GM13977 (cell line): ENCODE data around the gene PALB2.

Source experiments
- DNase-seq: peaks from one replicate; pipeline ENCODE4 v3.0.0; 2012; ENCODE audit warnings: low spot score
- in situ Hi-C: fragments of 300-500 bp; cut with MboI; formaldehyde crosslinking; loops from one replicate; pipeline ENCODE4 v1.12.0; 2022; ENCODE audit warnings: low sequenced_read_pairs, low pct_unique_long_range_greater_than_20kb, mixed read lengths, inconsistent platforms; ENCODE audit not compliant: unreplicated experiment
- TF ChIP-seq, protein P1 (sequence below): IDR thresholded peaks from 2 replicates; pipeline ENCODE4 v1.5.1; 2012; ENCODE audit warnings: mild to moderate bottlenecking, control low read depth; ENCODE audit not compliant: insufficient read depth; ENCODE audit errors: extremely low read depth, missing control alignments

Gene PALB2

DNA sequence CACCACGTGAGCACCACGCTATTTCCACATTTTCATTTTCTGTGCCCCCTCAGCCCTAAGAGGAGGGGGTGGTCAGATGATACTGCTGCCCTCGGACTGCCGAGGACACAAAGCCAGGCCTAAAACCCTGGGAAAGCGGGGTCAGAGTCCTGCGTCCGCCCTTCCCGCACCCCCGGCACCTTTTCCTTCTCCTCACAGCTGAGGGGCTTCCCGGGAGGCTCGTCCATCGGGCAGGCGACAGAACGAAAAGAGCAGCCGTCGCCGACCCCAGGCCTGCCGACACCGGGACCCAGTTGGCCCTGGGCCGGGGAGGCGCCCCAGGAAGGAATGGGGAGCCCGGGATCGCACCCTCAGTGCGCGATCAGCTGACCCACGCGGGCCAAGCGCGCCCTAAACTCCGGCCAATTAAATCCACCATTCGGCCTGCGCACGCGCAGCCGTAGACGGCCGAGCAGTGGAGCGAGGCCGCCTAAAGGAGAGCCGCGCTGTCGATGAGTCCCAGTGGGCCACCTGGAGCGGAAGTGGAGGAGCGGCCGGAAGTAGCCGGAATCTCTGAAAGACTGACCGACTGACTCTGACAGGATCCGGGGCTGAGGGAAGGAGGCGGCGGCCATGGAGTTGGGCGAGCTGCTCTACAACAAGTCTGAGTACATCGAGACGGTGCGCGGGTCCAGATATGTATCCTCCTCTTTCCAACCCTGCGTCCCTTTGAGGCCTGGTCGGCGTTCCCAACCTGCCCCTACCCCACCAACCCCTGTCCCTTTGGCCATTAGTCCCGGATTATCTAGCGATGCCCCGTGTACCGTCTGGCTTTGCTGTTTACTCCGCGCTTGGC lies at the start of gene PALB2, which contains the start of gene DCTN5:
Gene PALB2 (minus strand): TSS at position 380 of the 835 bp plus-strand sequence. CDS start 153 bp downstream, at position 227.
Gene DCTN5 (plus strand): TSS at position 536 of the 835 bp plus-strand sequence. CDS start 77 bp downstream, at position 613.
- peak; percentile 95 for DNase-seq
- in situ Hi-C loops = no loop called here
- TF ChIP-seq, protein P1, sequence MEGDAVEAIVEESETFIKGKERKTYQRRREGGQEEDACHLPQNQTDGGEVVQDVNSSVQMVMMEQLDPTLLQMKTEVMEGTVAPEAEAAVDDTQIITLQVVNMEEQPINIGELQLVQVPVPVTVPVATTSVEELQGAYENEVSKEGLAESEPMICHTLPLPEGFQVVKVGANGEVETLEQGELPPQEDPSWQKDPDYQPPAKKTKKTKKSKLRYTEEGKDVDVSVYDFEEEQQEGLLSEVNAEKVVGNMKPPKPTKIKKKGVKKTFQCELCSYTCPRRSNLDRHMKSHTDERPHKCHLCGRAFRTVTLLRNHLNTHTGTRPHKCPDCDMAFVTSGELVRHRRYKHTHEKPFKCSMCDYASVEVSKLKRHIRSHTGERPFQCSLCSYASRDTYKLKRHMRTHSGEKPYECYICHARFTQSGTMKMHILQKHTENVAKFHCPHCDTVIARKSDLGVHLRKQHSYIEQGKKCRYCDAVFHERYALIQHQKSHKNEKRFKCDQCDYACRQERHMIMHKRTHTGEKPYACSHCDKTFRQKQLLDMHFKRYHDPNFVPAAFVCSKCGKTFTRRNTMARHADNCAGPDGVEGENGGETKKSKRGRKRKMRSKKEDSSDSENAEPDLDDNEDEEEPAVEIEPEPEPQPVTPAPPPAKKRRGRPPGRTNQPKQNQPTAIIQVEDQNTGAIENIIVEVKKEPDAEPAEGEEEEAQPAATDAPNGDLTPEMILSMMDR = no peak

DNA sequence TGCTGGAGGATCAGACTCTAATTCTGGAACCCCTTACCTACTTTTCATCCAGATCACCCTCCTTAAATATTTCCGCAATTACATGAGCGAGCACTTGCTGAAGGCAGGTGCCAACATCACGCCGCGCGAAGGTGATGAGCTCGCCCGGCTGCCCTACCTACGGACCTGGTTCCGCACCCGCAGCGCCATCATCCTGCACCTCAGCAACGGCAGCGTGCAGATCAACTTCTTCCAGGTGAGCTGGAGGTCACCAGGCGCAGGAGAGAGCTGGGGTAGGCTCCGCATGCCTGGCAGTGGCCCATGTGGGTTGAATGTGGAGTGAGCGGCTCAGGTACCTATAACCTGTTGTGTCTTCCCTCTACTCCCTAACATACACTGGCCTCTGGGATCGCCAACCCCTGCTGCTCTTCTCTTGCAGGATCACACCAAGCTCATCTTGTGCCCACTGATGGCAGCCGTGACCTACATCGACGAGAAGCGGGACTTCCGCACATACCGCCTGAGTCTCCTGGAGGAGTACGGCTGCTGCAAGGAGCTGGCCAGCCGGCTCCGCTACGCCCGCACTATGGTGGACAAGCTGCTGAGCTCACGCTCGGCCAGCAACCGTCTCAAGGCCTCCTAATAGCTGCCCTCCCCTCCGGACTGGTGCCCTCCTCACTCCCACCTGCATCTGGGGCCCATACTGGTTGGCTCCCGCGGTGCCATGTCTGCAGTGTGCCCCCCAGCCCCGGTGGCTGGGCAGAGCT lies 48.5 kb upstream of the PALB2 start:
- in situ Hi-C loops = no loop called here
- DNase-seq = no peak
- TF ChIP-seq, protein P1 = no peak

DNA sequence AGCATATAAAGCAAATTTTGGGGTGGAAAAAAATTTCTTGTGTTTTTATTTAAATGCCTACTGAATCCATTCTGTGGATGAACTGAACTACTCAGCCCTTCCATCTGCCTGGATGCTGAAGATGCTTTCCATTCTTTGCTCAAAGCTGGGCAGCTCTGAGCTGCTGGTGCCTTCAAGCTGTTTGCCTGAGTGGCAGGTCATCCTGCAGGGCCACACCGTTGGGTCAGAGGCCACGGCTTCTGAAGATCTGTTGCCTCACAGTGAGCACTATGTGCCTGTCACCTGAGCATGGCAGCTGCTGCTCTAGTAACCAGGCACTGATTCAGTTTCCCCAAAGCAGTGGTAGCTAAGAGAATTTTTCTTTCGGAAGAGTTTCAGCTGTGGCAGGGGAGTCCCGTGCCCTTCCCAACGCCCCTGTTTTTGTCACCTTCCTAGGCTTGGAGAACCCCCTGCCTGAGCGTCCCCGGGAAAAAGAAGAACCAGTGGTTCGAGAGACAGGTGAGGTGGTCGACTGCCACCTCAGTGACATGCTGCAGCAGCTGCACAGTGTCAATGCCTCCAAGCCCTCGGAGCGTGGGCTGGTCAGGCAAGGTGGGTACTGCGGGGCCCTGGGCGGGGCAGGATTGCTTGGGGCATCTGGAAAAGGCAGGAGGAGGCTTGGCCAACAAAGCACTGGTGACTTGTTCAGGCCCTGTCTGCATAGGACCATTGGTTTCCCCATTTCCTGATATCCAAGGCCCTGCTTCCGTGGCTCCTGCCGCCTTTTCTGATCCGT lies 46.1 kb upstream of the PALB2 start:
- TF ChIP-seq, protein P1 = no peak
- in situ Hi-C loops = no loop called here
- no peak for DNase-seq

DNA sequence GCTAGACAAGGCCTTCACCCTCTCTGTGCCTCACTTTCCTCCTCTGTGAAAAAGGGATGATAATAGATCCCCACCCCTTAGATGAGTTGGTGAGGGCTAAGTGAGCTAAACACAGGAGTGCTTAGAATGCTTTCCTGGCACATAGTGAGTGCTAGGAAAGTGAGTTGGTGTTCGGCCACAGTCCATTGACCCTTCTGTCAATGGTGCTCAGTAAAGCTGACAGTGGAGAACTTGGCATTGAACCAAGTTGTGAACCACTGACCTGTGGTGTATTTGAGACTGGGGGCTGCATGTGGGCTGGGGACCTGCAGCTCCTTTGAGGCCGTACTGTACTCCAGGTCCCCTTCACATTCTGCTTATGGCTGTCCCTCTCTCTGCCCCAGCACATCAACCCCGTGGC lies 42.4 kb upstream of the PALB2 start:
- TF ChIP-seq, protein P1 = no peak
- in situ Hi-C loops = no loop called here
- DNase-seq = no peak

DNA sequence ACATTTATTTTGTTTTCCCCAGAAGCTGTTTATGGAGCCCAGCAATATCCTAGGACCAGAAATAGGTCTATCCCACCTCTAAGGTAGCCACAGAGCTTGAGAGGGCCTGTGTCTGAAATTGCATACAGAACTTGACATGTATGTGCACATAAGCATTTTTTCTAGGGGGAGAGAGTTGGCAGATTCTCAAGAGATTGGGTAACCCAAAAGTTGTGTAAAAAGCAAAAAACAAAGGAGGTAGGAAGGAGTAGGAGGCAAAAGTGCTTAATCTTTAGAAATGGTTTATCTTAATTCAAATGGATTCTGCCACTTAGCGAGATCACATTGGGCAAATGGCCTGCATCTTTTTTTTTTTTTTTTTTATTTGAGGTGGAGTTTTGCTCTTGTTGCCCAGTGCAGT lies 41.1 kb upstream of the PALB2 start:
- TF ChIP-seq, protein P1 = no peak
- in situ Hi-C loops = no loop called here
- no peak for DNase-seq

DNA sequence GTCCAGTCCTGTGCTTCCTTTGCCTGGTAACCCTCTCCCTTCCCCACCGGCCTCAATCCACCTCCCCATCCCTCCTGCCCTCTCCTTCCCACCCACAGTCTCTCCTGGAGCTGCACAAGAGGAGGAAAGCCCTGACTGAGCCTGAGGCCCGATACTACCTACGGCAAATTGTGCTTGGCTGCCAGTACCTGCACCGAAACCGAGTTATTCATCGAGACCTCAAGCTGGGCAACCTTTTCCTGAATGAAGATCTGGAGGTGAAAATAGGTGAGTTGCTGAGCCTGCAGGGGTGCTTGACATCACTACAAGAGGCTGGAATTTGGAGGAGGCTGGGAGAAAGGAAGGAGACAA lies 38.9 kb upstream of the PALB2 start:
- in situ Hi-C loops = no loop called here
- TF ChIP-seq, protein P1 = no peak
- DNase-seq = no peak
